ENCODE results near the gene RASAL3.

DNA sequence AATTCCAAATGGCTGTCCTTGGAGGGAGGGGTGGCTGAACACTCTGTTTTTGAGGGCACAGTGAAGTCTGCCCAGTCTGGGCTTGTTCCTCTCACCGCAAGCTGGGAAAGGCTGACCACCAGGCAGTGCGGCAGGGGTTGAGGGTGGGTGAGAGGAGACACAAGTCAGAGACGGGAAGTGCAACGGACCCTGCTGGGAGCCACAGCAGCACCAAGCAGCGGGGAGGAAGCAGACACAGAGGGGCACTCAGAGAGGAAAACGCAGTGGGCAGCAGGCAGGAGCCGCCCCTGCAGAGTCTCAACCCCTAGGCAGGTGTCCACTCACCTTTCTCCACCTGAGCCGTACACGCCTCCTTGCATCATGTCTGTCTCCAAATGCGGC, 61.2 kb downstream of the RASAL3 start:
- no peak for TF ChIP-seq POLR2AphosphoS5 (IDR thresholded peaks at IDR 0.05; ENCODE audit: low read depth, low read length)
- TF ChIP-seq, protein P1, sequence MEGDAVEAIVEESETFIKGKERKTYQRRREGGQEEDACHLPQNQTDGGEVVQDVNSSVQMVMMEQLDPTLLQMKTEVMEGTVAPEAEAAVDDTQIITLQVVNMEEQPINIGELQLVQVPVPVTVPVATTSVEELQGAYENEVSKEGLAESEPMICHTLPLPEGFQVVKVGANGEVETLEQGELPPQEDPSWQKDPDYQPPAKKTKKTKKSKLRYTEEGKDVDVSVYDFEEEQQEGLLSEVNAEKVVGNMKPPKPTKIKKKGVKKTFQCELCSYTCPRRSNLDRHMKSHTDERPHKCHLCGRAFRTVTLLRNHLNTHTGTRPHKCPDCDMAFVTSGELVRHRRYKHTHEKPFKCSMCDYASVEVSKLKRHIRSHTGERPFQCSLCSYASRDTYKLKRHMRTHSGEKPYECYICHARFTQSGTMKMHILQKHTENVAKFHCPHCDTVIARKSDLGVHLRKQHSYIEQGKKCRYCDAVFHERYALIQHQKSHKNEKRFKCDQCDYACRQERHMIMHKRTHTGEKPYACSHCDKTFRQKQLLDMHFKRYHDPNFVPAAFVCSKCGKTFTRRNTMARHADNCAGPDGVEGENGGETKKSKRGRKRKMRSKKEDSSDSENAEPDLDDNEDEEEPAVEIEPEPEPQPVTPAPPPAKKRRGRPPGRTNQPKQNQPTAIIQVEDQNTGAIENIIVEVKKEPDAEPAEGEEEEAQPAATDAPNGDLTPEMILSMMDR (IDR thresholded peaks at IDR 0.05), result no peak
- TF ChIP-seq, protein P2, sequence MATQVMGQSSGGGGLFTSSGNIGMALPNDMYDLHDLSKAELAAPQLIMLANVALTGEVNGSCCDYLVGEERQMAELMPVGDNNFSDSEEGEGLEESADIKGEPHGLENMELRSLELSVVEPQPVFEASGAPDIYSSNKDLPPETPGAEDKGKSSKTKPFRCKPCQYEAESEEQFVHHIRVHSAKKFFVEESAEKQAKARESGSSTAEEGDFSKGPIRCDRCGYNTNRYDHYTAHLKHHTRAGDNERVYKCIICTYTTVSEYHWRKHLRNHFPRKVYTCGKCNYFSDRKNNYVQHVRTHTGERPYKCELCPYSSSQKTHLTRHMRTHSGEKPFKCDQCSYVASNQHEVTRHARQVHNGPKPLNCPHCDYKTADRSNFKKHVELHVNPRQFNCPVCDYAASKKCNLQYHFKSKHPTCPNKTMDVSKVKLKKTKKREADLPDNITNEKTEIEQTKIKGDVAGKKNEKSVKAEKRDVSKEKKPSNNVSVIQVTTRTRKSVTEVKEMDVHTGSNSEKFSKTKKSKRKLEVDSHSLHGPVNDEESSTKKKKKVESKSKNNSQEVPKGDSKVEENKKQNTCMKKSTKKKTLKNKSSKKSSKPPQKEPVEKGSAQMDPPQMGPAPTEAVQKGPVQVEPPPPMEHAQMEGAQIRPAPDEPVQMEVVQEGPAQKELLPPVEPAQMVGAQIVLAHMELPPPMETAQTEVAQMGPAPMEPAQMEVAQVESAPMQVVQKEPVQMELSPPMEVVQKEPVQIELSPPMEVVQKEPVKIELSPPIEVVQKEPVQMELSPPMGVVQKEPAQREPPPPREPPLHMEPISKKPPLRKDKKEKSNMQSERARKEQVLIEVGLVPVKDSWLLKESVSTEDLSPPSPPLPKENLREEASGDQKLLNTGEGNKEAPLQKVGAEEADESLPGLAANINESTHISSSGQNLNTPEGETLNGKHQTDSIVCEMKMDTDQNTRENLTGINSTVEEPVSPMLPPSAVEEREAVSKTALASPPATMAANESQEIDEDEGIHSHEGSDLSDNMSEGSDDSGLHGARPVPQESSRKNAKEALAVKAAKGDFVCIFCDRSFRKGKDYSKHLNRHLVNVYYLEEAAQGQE (IDR thresholded peaks at IDR 0.05; ENCODE audit: insufficient read depth in 1 of 2, low read depth in 2 of 2, low read length in 1 of 2), result no peak
- TF ChIP-seq SIN3A (IDR thresholded peaks at IDR 0.05; ENCODE audit: borderline replicate concordance, insufficient read depth, low read depth, low read length), result no peak

Measured in Panc1 (cell line).